HG03060 (cell line): ENCODE data around the gene CD274.
"Not testable (repeated sequence)": the region's sequence is repeated elsewhere in the genome, so short reads cannot be mapped to it uniquely, and the experiment has no call there.

Experiments
- ATAC-seq: cut with Tn5 transposase; IDR thresholded peaks from one replicate; pipeline ENCODE4 v1.9.1; 2021; ENCODE audit warnings: low read depth, moderate number of reproducible peaks; ENCODE audit not compliant: unreplicated experiment

The CD274 gene

GRCh38 chr9:5460157-5460556 is 9.8 kb downstream of the CD274 start:
- no peak for ATAC-seq

- not testable (repeated sequence) for ATAC-seq
Observed at GRCh38 chr9:5464831-5465330, 14.5 kb downstream of the CD274 start.

- ATAC-seq = no peak
Observed at GRCh38 chr9:5466005-5466404, 15.7 kb downstream of the CD274 start.

DNA sequence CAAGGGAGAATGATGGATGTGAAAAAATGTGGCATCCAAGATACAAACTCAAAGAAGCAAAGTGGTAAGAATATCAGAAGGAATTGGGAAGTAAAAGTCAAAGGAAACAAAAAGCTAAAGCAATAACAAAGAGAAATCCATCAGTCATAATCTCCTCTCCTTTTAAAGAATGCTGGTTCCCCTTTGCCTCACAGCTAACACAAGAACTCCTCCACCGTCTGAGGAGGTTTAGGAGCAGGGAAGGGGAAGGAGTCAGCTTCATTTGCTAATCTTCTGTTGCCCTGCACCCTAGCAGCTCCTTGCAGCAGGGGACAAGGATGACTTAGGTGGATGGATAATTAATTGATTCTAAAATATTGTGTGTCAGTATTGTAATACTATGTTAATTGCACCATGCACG is 16.4 kb downstream of the CD274 start:
- ATAC-seq = no peak

DNA sequence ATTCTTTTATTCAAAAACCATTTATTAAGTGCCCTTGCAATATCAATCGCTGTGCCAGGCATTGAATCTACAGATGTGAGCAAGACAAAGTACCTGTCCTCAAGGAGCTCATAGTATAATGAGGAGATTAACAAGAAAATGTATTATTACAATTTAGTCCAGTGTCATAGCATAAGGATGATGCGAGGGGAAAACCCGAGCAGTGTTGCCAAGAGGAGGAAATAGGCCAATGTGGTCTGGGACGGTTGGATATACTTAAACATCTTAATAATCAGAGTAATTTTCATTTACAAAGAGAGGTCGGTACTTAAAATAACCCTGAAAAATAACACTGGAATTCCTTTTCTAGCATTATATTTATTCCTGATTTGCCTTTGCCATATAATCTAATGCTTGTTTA is 18.5 kb downstream of the CD274 start:
- no peak for ATAC-seq

- no peak for ATAC-seq
Observed at GRCh38 chr9:5470122-5470521, 19.8 kb downstream of the CD274 start.

GRCh38 chr9:5470816-5471215 is 20.5 kb downstream of the CD274 start:
- no peak for ATAC-seq

DNA sequence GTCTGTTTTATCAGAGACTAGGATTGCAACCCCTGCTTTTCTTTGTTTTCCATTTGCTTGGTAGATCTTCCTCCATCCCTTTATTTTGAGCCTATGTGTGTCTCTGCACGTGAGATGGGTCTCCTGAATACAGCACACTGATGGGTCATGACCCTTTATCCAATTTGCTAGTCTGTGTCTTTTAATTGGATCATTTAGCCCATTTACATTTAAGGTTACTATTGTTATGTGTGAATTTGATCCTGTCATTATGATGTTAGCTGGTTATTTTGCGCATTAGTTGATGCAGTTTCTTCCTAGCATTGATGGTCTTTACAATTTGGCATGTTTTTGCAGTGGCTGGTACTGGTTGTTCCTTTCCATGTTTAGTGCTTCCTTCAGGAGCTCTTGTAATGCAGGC is 25.3 kb downstream of the CD274 start:
- ATAC-seq = not testable (repeated sequence)

DNA sequence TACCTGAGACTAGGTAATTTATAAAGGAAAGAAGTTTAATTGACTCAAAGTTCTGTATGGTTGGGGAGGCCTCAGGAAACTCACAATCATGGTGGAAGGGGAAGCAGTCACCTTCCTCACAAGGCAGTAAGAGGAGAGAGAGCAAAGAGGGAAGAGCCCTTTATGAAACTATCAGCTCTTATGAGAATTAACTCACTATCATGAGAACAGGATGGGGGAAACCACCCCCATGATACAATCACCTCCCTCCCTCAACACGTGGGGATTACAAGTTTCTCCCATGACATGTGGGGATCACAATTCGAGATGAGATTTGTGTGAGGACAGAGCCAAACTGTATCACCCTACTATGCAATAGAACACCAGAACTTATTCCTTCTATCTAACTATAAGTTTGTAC is 27.9 kb downstream of the CD274 start:
- ATAC-seq = no peak

DNA sequence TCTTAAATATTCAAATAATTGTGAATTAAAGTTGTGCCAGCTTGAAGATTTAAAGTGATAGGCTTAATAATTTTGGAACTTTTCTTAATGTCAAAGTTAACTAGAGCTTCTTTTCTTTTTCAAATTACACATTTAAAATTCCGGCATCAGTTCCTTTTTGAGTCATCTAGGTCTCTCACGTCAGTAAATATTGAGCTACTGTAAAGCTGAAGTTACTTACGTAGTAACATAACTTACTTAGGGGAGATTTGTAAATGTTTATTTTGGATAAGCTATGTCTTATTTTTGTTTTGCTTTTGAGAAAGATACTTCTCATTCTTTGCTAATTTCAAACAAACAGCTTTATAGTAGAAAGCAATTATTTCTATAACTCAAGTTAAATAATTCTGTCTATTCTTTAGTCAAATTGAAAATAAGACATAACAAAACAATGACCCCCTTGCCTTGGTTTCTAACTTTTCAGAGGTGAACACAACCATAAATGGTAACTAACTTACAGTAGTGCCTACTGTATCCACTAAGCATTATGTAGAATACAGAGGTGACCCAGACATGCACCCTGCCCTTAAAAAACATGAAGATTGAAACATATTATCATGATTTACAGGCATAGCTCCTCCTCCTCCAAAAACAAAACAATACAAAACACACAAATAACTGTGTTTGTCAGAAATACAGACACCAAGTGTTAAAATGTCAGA is 29.8 kb downstream of the CD274 start:
- ATAC-seq = no peak

DNA sequence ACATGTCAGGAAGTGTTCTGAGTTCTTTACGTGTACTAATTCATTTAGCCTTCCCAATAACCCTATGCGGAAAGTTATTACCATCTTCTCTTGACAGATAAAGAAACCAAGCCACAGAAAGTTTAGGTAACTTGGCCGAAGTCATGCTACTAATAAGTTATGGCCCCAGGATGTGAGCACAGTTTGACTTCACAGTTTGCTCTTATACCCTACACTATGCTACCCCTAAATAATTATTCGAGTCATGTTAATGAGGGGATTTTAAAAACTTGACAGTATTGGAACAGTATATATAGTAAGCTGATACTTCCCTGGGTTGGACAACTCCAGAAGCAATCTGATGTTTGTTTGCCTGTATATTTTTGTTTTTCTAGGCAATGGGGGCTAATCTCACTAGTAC is 30.6 kb downstream of the CD274 start:
- ATAC-seq = no peak

DNA sequence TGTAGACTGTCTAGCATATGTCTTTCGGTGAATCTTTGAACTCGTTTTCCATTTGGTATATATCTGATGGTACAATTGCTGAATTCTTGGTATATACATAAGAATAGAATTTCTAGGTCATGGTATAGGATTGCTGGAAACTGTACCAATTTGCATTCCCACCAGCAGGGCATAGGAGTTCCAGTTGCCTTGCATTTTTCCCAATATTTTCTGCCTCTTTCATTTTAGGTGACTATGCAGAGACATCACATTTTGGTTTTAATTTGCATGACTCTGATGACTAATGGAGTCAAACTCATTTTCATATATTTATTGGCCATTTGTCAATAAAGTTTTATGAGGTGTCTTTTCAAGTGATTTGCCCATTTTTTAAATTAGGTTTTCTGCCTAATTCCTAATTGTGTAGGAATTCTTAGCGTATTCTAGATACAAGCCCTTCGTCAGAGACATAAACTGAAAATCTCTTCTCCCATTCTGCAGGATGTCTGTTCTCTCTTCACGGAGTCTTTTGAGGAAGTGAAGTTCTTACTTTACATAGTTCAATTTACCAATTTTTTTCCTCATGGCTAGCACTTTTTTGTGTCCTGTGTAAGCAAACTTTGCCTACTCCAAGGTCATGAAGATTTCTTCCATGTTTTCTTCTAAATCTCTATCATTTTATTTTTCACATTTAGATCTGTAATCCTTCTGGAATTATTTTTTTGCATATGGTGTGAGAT is 31.1 kb downstream of the CD274 start:
- ATAC-seq = no peak

DNA sequence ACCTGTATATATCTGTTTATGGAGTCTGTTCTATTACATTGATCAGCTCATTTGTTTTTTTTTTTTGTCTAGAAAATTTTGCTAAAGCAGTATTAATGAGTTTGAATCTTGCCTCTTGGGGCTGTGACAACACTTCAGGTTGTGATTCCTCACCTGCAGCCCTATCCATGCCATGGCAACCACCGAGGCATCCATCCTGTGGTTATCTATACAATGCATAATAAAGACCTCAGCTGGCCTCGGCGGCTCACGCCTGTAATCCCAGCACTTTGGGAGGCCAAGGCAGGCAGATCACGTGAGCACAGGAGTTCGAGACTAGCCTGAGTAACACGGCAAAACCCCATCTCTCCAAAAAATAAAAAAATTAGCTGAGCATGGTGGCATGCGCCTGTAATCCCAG is 31.9 kb downstream of the CD274 start:
- no peak for ATAC-seq

GRCh38 chr9:5483306-5483705 is 33.0 kb downstream of the CD274 start:
- no peak for ATAC-seq

GRCh38 chr9:5485378-5486085 is 35.2 kb downstream of the CD274 start:
- ATAC-seq = no peak

- no peak for ATAC-seq
Observed at GRCh38 chr9:5486988-5487387, 36.6 kb downstream of the CD274 start.

DNA sequence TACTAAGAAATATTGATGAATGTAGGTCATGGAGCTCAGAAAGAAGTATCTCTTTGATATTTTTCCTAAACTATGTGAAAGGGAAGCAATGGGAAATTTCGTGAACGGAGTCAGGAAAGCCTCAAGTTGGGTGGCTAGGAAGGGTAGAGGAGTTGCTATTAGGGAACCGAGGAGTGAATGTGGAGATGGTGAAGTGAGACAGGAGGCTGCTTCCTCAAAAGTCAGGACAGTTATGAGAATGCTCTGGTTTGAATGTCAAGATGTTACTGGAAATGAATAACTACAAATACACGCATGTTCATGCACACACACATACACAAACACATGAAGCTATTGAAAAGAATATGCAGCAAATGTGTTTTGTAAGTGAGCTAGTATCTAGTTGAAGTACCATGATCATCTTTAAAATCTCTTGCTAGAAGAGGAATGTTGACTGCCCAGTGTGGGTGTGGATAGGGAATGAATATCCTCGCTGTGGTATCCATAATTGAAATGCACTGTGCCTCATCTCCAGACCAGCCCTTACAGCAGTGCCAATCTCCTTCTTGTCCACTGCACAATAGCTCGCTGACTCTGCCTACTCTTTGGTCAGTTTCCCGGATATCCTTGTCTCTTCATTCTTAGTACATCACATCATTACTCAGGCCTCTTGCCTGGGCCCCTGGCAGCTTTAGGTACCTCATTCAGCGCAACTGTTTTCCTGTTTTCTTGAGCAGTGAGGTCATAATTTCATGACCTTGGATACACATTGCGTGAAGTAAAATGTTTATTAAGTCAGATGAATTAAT is 38.1 kb downstream of the CD274 start:
- ATAC-seq = no peak

GRCh38 chr9:5489630-5490490 is 39.5 kb downstream of the CD274 start:
- ATAC-seq = no peak

- ATAC-seq = no peak
Observed at GRCh38 chr9:5492965-5493678, 42.8 kb downstream of the CD274 start.
